ENCODE data around the gene COLEC11.
"Not testable (repeated sequence)": the region's sequence is repeated elsewhere in the genome, so short reads cannot be mapped to it uniquely, and the experiment has no call there.

COLEC11 gene

DNA sequence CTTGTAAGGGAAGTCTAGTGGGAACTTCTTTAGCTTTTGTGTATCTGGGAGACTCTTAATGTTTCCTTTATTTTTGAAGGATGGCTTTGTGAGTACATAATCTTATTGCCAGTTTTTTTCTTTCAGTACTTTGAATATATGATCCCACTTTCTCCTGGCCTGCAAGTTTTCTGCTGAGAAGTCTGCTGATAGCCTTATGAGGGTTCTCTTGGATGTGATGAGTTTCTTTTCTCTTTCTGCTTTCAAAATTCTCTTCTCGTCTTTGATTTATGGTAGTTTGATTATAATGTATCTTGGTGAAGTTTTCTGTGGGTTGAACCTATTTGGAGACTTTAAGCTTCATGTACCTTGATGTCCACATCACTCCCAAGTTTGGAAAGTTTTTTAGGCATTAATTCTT, 28.1 kb downstream of the COLEC11 start:
- DNase-seq: no peak

- no peak for DNase-seq
These were observed 29.3 kb downstream of the COLEC11 start for GRCh38 chr2:3624059-3624794.

DNA sequence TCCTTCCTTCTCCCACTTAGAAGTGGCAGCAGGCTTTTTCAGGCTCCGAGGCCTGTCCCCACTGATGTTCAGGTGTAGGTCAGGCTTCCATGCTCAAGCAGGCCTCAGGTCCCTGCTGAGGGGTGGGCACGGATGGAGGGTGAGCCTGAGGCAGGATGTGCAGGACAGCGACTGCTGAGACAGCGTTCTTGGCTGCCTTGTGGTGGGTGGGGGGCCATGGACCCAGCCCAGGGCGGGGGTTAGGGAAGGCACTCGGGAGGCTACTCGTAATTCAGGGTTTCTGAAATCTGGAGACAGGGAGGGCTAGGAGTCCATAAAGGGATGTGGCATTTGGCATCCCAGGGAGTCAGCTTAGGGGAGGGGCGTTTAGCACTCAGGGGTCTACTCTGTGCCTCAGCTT, 30.3 kb downstream of the COLEC11 start:
- DNase-seq: no peak

DNA sequence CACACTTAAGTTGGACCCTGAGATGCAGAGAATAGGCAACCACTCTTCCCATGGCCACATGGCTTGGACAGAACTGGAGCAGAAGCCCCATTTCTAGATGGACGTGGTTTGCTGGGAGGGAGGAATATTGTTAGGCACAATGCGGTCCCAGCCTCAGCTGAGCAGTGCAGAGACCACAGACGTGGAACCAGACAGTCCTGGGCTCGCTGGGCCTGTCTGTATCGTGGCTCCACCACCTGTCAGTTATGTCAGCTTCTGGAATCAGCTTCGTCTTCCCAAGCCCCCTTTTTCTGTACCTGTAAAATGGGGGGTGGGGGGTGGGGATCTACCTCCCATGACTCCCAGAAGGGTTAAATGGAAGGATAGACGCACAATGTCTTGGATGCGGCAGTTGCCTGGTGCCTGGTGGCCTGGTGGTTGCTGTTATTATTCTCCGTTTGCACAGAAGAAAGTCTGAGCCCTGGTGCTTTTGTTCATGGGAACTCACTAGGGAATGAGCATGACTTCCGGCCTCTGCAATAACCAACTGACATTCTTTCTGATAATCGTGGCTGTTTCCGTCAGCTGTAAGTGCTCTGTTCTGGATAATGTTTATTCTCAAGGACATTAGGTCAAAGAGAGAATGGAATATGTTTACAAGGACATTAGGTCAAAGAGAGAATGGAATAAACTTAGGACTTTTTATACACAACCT, 31.4 kb downstream of the COLEC11 start:
- DNase-seq: no peak

GRCh38 chr2:3626812-3627499, 32.0 kb downstream of the COLEC11 start:
- no peak for DNase-seq

DNA sequence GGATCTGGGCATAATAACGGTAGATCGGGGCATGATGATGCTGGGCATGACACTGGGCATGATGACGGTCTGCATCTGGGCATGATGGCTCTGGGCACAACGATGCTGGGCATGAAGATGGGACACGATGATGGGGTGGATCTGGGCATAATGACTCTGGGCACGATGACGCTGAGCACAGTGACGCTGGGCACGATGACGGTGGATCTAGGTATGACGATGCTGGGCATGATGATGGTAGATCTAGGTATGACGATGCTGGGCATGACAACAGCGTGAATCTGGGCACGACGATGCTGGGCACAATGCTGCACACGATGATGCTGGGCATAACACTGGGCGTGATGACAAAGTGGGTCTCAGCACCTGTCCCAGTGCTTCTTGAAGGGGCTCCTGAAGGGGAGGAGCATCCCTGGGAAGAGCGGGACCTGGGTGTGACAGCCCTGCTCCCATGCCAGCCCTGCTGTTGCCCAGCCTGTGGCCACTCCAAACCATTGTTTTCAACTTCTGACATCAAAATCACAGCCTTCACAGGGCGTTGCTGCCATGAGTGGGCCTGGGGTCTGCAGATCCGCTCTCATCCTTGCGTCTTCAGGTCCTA, 32.7 kb downstream of the COLEC11 start:
- DNase-seq: no peak

GRCh38 chr2:3628241-3628679, 33.3 kb downstream of the COLEC11 start:
- DNase-seq: no peak

DNA sequence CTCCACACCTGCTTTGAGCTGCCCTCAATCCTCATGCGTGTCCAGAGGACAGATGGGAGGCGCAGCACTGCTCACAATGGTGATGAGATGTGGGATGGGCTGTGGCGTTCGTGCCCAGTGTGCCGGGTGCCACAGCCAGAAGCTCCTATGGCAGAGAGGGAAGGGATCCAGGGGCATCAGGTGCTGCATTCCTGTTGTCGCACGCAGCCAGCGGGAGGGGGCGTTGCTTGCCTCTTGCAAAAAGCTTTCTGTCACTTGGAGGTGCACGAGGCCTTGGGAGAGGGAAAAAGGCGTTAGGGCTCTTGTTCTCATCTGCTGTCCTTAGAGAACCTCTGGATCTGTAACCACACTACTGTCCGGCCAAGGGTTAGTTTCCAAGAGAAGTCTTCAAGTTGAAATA, 33.9 kb downstream of the COLEC11 start:
- DNase-seq: no peak

GRCh38 chr2:3630631-3631030, 35.7 kb downstream of the COLEC11 start:
- DNase-seq: no peak

DNA sequence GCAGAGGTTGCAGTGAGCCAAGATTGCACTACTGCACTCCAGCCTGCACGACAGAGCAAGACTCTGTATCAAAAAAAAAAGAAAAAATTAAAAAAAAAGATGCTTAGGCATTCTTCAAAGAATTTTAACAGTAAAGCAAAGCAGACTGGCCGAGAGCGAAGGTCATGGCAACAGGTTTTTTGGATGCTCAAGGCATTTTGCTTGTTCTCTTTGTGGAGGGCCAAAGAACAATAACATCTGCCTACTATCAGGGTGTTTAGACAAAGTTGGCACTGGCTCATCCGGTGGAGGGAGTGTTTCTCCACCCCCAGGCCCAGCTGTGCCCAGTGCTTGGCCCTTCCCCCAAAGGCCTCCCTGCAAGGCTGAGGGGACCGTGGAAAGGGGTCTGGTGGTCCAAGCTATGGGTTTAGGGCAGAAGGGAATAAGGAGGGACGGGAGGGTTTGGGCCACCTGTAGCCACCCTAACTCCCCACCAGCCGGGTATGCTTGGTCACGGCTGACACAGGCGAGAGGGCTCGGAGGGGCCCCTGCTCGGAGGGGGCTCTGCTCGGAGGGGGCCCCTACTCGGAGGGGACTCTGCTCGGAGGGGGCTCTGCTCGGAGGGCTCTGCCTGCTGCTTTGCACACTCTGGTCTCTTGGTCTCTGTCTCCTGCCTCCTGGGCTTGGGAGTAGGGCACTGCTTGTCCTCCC, 36.4 kb downstream of the COLEC11 start:
- no peak for DNase-seq

GRCh38 chr2:3631851-3632659, 37.1 kb downstream of the COLEC11 start:
- DNase-seq: no peak

- DNase-seq: no peak
These were observed 38.4 kb downstream of the COLEC11 start for GRCh38 chr2:3633089-3633981.

- no peak for DNase-seq
These were observed 39.2 kb downstream of the COLEC11 start for GRCh38 chr2:3633982-3634595.

- no peak for DNase-seq
These were observed 39.7 kb downstream of the COLEC11 start for GRCh38 chr2:3634596-3635121.

DNA sequence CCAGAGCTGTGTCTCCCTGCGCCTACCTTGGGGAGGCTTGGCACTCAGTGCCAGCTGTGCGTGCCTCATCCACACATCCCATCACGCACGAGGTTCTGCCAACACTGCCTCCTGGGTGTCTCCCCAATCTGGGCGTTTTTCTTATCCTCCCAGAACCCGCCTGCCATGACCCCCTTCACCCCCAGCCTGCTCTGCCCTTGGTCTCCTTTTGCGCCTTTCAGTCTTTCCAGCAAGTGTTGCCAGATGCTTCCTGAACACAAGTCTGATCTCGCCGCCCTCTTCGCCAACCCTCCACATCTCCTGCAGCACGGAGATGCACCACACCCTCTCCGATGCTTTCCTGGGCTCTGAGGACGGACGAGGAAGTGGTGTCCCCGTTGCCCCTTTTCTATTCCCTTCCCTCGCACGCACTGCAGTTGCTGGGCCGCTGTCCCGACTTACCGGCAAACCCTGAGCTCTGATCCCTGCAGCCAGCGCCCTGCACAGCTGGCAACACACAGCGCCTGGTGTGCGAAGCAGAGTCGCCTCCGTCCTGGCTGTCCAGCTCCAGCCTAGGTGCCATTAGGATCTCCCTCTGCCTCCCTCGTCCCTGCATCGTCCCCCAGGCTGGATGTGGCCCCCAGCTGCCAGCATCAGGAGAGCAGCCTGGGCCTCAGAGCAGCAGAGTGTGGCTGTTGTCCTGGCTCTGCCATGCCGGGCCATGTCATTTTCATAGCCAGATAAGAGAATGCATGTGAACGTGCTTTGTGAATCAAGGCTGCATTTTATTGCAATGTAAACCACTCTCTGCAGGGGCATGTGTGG, 40.5 kb downstream of the COLEC11 start:
- DNase-seq: no peak

DNA sequence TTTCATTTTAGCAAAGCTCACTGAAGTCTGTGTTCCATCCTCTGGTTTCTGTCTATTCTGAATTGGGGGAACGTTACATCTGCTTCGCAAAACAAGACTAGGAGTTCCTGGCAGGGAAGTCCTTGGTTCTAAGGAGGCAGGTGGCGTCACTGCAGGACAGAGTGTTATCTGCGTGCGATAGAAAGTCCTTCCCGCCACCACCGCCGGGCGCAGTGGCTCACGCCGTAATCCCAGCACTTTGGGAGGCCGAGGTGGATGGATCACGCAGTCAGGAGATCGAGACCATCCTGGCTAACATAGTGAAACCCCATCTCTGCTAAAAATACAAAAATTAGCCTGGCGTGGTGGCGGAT, 41.0 kb downstream of the COLEC11 start:
- not testable (repeated sequence) for DNase-seq

- no peak for DNase-seq
These were observed 41.8 kb downstream of the COLEC11 start for GRCh38 chr2:3636586-3637310.
